ENCODE data around the gene POMGNT1.

Gene POMGNT1

DNA sequence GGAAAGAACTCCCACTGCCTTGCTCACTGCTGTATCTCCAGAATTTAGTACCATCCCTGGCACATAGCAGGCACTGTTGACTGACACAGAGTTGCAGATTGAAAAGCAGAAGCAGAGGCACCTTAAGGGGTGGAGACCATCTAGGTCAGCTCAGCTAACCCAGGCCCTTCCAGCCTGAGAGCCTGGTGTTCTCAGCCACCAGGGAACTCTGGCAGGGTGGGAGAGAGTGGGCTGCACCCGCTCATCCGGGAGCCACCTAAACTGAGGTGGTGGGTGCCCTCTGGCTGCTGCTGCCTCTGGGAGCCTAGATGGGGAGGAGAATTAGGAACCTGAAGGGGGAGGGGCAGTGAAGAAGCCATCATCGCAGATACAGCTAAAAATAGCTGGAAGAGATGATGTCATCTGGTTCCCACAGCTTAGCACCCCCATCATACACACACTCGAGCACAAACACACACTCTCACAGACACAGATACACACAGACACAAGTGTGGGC, 24.8 kb downstream of the POMGNT1 start:
- no peak for DNase-seq (ENCODE audit: low read depth, low spot score)
- ChIA-PET CTCF (interaction anchor here (0.7 to 25.6 kb wide), 6 partner anchors 8 to 140 kb away, joined by 3 to 631 read pairs (median 7); no protein-coding TSS in a partner anchor), POLR2A (interaction anchor here (1.0 kb wide), 1 partner anchor 41 kb away, joined by 3 read pairs; the partner anchor contains the start of gene PIK3R3)
- no peak overlapping the region for H3K4me3 ChIP-seq (ENCODE audit: low read depth, low read length)
- TF ChIP-seq CTCF (IDR thresholded peaks at IDR 0.05; ENCODE audit: insufficient read depth, low read length, missing control alignments), result no peak

GRCh38 chr1:46172321-46172720, 25.9 kb downstream of the POMGNT1 start:
- no peak overlapping the region for H3K4me3 ChIP-seq (ENCODE audit: low read depth, low read length)
- POLR2A ChIA-PET, result no interaction called here
- CTCF ChIA-PET, result interaction anchor here (1.9 to 25.6 kb wide), 3 partner anchors 9 to 139 kb away, joined by 9 to 631 read pairs (median 48); no protein-coding TSS in a partner anchor
- TF ChIP-seq CTCF (IDR thresholded peaks at IDR 0.05; ENCODE audit: insufficient read depth, low read length, missing control alignments), result no peak
- no peak for DNase-seq (ENCODE audit: low read depth, low spot score)

DNA sequence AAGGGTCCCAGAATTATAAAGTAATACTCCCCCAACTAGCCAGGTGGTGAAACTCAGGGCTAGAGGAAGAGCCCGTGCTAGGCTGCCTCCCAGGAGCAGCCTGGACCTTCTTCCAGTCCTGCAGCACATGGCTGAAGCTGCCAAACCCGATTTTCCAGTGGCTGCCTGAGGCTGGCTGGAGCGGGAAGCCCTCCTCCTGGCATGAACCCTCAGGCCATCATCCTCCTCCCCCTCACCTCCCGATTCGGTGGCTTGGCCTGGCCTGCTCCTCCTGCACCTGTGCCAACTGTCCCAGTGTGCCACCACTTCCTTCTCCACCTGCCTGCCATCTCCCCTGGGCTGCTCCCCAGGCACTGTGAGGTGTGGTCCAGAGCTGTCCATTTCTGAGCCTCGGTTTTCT, 26.4 kb downstream of the POMGNT1 start:
- CTCF ChIA-PET, result interaction anchor here (0.7 to 25.6 kb wide), 4 partner anchors 10 to 211 kb away, joined by 5 to 631 read pairs (median 28); no protein-coding TSS in a partner anchor
- no peak overlapping the region for H3K4me3 ChIP-seq (ENCODE audit: low read depth, low read length)
- POLR2A ChIA-PET, result no interaction called here
- no peak for TF ChIP-seq CTCF (IDR thresholded peaks at IDR 0.05; ENCODE audit: insufficient read depth, low read length, missing control alignments)
- no peak for DNase-seq (ENCODE audit: low read depth, low spot score)

DNA sequence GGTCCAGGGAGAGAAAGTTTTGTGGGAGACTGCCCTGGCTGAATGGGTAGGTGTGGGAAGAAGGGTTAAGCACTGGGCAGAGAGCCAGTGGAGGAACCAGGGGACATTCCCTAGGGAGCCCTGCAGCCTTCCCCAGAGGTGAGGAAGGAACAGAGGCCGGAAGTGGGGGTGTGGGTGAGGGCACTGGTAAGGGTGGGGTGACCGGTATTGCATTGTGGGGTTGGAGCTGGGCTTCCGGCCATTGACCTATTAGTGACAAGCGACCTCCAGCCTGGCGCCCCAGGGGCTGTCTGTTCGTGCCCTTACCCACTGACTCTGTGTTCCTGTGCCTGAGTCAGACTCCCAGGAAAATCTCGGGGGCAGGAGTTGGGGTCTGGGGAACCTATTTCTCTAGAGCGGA, 26.9 kb downstream of the POMGNT1 start:
- CTCF ChIA-PET, result interaction anchor here (0.7 to 25.6 kb wide), 3 partner anchors 10 to 210 kb away, joined by 5 to 631 read pairs (median 48); no protein-coding TSS in a partner anchor
- no peak overlapping the region for H3K4me3 ChIP-seq (ENCODE audit: low read depth, low read length)
- POLR2A ChIA-PET, result no interaction called here
- no peak for TF ChIP-seq CTCF (IDR thresholded peaks at IDR 0.05; ENCODE audit: insufficient read depth, low read length, missing control alignments)
- no peak for DNase-seq (ENCODE audit: low read depth, low spot score)

GRCh38 chr1:46169811-46170454, 28.3 kb downstream of the POMGNT1 start:
- POLR2A ChIA-PET, result interaction anchor here (1.0 kb wide), 1 partner anchor 38 kb away, joined by 5 read pairs; the partner anchor contains the start of gene PIK3R3

More at GRCh38 chr1:46169811-46170454, 28.3 kb downstream of the POMGNT1 start:
- no peak overlapping the region for H3K4me3 ChIP-seq (ENCODE audit: low read depth, low read length)
- no peak for TF ChIP-seq CTCF (IDR thresholded peaks at IDR 0.05; ENCODE audit: insufficient read depth, low read length, missing control alignments)
- CTCF ChIA-PET, result interaction anchor here (8.3 to 25.6 kb wide), 2 partner anchors 12 to 137 kb away, joined by 48 to 631 read pairs; no protein-coding TSS in a partner anchor
- DNase-seq (ENCODE audit: low read depth, low spot score), result no peak

Data from AG04449 (cell line).